NCI-H345 (cell line): ENCODE data around the gene MYO16.

Experiments used
- DNase-seq: peaks from one replicate; lab custom pipeline; 2025; lab: John Stamatoyannopoulos, UW

MYO16 gene

GRCh38 chr13:109154546-109154945, 525.1 kb downstream of the MYO16 start:
- no peak for DNase-seq

DNA sequence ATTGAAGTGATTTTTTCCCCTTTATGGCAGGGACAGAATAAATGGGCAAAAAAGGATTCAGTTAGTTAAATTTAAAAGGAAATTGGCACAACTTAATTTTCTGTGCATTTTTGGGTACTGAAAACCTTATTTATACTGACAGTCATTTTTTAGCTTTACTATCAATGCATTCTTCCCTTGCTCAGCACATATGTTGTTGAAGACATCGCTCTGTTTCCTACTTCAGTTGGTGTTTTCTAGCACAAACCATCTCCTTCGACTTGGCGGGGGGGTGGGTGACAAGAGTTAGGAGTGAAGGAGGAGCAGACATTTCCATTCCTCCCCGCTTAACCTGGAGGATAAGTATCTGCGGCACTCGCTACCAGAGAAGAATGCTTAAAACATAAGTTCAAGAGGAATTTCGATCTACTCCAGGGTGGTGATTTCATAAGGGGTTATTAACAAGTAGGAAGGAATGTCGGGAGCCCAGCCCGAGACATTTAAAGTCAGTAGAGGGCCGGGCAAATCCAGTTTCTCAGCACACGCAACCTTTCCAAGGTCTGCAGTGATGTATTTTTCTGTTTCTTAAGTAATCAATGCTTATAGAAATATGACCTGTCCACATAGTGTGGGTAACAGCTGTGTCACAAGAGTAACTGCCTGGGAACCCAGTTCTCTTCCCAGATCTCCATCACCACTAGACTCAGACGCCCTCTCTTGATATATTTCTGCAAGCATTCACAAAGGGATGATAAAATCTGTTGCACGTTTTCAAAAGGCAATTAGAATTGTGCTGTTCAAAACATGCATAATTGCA, 525.8 kb downstream of the MYO16 start:
- no peak for DNase-seq

DNA sequence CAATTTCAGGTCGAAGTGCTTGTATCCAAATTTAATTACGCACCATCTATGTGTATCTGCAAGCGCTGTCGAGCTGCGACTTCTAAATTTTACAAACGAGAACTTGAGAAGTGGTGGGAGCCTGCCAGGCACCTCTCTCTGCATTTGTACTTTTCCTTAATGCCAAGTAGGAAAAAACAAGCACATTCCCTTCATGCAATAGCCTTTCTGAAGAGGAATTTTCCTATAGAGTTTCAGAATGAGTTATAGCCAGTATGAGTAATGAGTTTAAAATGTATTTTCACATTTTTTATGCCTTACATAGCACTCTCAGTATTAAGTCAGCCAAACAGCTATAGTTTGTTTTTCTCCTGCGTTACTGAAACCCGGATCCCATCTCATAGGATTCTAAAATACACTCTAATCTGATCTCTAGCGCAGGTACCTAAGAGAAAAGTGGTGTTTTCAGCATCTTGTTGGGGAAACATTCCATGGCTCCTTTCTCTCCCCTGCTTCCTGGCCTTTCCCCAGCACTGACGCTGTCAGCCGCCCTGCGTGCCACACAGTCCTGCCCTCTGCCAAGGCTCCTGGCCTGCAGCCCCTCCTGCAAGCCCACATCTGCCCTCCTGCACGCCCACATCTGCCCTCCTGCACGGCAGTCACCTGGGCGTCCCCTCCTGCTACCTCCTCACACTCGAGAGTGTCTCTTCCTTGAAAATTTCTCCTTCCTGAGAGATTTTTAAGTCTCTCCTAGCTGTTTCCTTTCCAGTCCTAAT, 526.9 kb downstream of the MYO16 start:
- no peak for DNase-seq

DNA sequence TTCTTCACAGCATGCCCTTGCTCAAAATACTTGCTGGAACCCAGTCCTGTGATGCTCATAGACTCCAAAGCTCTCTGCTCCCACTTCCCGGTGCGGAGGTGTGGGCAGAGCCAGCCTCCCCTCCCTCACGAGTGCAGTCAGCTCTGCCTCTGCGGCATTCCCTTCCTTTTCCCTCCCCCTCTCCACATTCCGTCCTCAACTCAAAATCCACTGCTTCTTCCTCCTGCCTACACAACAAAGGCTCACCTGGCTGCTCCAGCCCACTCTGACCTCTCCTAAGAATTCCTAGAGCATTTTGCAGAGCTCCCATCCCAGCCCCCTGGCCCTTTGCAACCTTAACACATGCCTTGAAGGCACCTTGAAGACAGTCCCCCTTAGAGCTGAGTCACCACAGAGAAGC, 527.9 kb downstream of the MYO16 start:
- no peak for DNase-seq

- no peak for DNase-seq
These were observed 529.0 kb downstream of the MYO16 start for GRCh38 chr13:109158383-109158782.

DNA sequence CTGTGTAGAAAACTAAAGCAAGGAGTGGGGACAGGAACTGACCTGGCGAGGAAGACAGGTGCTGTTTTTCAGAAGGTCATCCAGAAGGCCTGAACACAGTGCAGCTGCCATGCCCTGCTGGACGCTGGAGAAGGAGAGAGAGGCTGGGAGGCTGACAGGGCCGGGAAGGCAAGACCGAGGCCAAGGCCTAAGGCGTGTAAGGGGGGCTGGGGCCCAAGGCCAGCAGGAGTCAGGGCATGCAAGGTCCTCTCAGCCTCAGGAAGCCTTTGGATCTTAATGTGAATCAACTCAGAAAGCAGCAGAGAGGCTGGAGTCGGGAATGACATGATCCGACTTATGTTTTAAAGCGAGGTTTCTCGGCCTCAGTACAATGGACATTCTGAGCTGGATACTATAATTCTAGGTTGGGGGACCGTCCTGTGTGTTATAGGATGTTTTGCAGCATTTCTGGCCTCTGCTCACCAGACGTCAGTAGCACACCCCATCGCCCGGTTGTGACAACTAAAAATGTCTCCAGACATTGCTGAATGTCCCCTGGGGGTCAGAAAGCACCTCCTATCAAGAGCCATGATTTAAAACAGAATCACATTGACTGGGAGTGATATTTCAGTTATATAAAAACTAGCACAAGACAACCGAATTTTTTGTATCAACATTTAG, 530.4 kb downstream of the MYO16 start:
- no peak for DNase-seq

DNA sequence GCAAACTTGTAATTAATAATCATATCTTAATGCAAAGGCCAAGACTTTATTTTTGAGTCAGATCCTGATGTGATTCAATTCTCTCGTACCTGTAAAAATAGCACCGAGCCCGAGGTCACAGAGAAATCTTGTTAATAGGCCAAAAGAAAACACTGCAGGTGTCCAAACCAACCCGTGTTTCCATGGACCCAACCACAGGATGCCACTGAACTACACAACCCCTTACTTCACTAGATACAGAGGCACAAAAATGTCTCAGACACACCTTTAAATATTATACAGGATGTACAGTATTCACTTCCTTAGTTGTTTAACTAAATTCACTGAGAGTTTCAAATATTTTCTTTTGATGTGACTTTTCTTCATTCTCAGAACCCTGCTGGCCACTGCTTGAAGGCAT, 530.9 kb downstream of the MYO16 start:
- DNase-seq: no peak

DNA sequence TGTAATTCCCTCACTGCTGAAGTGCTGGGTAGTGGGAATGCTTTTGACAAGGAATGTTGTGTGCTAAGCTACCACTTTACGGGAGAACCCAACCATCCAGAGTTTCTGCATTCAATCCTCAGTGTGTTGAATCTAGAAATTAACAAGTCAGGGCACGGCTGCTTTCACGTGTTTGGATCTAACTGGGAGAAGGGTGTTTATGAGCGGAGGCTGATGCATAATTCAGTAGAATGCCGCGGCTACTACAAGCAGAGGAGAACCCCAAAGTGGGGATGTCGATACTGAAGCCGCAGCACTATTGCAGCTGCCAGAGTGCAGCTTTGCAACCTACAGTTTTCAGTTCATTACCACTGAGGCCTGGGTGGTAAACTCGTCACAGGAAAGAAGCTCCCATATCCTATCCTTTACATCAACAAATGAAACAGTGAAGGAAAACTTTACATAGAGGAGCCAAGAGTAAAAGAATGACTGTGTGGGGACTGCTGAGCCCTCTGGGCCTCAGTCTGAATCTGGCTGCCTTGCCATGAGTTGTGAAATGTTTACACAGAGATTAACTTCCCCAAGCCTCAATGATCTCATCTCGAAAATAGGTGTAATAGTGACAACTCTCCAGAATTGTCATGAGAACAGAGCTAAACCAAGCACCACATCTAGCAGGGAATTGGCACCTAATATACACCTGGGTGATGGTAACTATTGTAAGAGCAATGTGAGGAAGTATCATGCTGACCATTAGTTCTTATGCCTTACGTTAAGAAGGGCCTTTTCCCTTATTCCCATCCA, 531.7 kb downstream of the MYO16 start:
- no peak for DNase-seq

- DNase-seq: no peak
These were observed 533.0 kb downstream of the MYO16 start for GRCh38 chr13:109162248-109163036.

GRCh38 chr13:109163037-109163379, 533.6 kb downstream of the MYO16 start:
- no peak for DNase-seq

GRCh38 chr13:109165417-109165904, 536.0 kb downstream of the MYO16 start:
- DNase-seq: no peak

GRCh38 chr13:109166804-109167203, 537.4 kb downstream of the MYO16 start:
- DNase-seq: no peak

GRCh38 chr13:109172136-109172535, 542.7 kb downstream of the MYO16 start:
- no peak for DNase-seq

GRCh38 chr13:109175666-109176065, 546.3 kb downstream of the MYO16 start:
- DNase-seq: no peak

DNA sequence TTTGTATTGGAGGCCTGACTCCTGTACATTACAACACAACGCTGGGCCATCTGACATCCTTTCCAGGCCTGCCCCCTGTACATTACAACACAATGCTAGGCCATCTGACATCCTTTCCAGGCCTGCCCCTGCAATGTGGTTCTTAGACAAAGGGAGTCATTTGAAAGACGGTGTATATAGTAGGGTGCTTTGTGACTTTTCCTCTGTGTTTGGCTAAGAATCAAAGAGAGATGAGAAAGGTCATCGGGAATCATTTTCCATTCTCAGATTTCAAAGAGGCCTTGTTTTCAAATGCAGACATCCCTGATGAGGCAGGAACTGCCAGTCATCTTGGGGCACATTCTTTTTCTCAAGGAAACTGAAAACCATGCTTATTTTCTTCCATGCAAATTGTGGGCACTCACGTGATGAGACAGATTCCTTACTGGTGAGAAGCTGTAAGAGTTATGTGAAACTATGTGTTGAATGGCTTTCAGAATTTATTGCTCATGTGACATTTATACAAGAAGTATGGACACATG, 551.6 kb downstream of the MYO16 start:
- no peak for DNase-seq

- no peak for DNase-seq
These were observed 553.5 kb downstream of the MYO16 start for GRCh38 chr13:109182777-109183465.

- DNase-seq: no peak
These were observed 562.0 kb downstream of the MYO16 start for GRCh38 chr13:109191413-109191812.

DNA sequence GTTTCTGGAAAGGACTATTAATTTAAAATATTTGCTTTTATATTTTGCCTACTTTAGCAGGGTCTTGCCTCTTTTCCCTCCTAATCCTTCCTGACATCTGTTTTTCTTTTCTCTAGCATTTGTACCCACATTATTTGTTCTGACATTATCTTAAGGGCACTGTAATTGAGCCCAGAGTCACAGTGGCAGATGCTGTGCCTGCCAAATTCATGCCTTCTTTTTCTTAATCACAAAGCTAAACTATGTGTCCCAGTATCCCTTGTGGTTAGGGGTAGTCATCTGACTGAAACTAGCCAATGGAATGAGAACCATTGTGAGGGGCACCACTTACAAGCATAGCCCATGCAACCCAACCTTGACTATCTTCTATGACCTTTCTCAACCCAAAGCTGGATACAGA, 562.9 kb downstream of the MYO16 start:
- no peak for DNase-seq

GRCh38 chr13:109196948-109197347, 567.5 kb downstream of the MYO16 start:
- DNase-seq: no peak

DNA sequence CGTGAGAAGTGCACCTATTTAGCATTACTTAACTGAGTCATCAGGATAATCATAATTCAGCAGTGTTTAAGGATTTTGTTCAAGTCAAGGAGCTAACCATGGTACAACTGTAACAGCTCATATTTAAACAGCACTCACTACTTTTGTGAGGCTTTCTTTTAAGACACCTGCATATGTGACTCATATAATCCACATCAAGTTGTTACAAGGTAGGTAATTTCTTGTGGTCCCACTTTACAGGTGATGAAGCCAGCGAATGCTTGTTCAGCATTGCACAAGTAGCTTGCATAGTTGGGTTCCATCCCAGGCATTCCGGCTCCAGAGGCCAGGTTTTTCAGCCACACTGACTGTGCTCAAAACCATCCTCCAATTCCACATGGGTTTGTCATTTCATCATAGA, 569.2 kb downstream of the MYO16 start:
- DNase-seq: no peak
